GM21723 (cell line): ENCODE results near the gene SLC4A7.
"Not testable (repeated sequence)": the region's sequence is repeated elsewhere in the genome, so short reads cannot be mapped to it uniquely, and the experiment has no call there.

ENCODE experiments used
- ATAC-seq: cut with Tn5 transposase; IDR thresholded peaks from one replicate; pipeline ENCODE4 v1.9.1; 2021; ENCODE audit warnings: mild to moderate bottlenecking, moderate library complexity; ENCODE audit not compliant: unreplicated experiment

Gene SLC4A7

DNA sequence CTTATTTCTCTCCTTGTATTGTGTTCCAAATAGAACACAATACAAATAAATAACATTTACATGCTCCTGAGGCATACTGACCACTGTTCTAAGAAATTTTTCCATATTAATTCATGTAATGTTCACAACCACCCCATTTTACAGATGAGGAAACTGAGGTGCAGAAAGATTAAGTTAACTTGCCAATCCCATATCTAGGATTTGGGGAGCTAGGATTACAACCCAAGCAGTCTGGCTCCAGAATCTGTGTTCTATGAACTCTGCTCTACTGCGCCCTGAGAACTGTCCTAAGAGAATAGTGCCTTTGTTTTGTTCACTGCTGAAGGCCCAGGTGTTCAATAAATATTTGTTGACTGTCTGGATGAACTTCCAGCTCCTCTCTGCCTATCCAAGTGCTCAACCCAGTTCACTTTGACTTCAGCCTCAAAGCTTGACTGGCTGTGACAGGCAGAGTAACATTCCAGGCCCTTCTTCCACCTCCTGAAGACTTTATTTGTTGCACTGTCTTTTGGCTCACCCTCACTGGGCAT, 118.1 kb downstream of the SLC4A7 start:
- no peak for ATAC-seq

DNA sequence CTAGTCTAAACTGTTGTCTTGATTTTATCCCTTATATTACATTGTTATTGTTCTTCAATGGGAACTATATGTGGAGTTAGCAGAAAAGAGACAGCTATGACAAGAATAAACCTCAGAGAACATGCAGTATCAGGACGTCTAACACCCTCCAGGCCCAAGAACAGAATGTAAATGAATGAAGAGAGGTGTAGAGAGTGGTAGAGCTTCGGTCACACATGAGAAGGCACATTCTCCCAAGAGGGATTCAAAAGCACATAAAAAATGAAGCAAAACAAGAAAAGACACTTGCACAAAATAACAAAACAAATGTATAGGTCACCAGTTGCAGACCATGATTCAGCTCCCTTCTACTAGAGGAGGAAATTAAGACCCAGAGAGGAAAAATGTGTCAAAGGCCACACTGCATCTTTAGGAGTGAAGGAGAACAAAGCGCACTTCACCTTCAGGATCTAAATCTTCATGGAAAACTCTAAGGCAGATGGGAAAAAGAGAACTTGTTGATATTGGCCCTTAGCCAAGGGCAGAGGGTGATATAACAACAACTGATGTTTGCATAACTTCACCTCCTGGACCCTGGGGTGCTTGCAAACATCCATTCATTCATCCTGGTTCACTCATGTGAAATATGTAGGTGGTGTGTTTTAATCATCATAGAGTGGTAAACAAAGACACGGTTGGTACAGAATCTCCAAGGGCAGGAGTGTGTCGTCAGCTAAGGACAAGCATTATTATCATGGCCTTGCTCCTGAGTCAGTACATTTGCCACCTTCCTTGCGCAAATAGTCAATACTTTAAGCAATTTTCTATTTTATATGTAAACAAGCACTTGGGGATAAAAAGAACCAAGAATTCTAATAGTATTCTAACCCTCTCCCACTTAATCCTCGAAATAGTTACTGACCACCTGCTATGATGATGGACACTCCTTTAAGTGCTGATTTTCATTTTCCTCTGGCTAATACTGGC, 123.8 kb downstream of the SLC4A7 start:
- peak; percentile 45 for ATAC-seq

DNA sequence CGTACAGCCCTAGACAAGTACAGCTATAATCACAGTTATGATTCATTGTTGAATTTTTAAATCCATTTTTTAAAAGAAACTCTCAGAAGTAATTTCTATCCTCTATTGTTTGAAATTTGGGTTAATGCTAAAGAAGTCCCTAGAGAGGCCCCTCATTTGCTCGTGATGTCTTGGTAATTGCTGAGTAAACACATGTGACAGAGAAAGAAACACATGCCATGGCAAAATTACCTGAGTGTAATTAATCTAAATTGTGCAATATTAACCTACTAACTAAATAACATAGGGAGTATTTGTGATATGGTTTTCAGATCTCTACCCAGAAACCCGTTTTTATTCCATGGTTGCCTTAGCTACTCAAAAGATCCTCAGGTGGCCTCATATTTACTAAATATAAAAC, 125.8 kb downstream of the SLC4A7 start:
- no peak for ATAC-seq

DNA sequence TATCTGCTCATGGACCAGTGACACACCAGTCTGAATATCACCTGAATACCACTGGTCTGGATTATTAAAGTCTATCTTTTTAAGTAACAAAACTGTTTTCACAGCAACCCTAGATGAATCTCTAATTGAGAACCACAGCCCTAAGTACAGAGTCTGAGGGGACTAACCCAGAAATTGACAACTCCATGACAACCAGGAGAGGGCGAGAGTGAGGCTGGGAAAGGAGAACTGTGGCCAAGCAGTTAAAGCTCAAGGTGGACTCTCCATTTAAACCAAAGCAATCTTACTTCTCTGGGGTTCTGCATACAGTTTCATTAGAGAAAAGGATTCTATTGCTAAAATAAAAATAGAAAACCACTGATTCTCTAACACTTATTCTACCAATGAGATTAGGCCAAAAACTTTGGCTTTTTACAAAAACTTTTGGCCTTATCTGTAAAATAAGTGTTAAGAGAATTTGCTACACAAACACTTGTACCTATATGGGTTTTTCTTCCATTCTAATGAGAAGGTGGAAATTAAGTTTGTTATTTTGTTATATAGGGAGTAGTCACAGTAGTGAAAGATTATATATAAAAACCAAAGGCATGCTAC, 126.4 kb downstream of the SLC4A7 start:
- ATAC-seq: peak; percentile 90

DNA sequence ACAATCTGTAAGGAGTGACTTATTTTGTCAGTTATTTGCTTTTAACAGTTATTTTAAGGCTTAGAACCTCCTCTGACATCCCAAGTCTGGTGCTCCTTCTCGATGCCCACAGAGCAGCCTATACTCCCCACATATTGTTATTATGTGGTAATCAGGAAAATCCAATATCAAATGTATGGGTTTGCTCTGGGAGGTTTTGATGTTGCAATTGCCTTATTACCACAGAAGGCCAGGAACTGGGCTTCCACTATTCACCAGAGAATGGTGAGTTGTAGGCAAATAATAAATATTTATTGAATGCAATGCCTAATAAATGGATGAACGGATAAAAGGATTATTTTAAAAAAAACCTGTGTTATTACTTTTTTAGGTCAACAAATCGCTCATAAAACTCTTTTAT, 127.2 kb downstream of the SLC4A7 start:
- no peak for ATAC-seq

DNA sequence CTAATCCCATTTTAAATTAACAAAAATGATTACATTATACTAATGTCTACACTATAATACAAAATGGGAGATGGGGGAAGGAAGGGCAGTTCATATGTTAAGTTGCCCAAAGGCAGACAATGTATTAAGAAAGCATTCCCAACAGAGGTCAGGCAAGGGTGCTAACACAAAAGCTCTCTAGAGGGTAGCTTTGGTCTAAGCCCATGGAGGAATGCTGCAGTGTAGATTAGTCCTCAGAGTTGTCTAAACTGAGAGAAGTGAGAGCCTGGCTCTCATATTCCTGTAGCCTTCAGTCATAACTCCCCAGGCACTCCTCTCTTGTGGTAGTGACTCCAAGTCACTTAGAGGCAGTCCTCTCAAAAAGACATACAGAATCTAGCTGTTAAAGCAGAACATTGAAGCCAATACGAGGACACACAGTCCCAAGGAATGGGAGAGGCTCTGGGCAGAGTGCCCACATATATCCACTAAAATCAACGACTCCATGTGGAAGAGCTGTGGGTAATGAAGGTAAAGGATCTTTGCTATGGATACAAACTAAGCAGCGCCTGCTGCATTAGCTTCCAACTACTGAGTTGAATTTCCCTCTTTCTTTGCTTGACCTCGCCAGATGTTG, 129.5 kb downstream of the SLC4A7 start:
- ATAC-seq: no peak

DNA sequence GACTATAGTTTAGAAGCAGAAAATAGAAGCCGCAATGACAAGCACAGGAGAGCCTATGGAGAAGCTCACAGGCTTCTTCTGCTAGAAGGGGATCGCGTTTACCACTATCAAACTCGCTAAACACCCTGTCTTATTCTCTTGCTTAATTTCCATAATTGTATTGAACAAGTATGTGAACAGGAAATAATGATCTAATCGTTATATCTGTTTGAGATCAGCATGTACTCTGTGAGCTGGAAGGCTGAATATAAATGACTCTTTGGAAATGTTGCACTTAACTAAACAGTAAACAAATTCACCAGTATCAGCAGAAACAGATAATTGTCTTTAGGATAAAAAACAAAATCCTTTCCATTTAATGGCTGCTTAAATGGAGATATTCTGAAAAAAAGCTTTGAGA, 130.0 kb downstream of the SLC4A7 start:
- ATAC-seq: no peak

DNA sequence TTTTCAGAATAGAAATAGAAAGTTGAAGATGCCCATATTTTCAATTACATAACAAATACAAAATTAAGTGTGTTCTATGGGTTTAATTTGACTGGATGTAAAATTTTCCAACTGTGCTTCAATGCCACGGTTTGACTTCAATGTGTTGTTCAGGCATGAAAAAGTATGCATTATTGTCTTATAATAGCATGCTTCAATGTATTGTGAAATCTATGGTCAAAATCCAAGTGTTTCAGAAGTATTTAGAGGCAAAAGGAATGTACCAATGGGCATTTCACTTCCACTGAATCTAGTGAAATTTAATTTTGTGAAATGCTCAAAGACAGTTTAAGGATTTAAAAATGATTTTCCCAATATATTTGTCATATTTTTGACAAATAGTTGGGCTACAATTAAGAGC, 131.0 kb downstream of the SLC4A7 start:
- no peak for ATAC-seq

DNA sequence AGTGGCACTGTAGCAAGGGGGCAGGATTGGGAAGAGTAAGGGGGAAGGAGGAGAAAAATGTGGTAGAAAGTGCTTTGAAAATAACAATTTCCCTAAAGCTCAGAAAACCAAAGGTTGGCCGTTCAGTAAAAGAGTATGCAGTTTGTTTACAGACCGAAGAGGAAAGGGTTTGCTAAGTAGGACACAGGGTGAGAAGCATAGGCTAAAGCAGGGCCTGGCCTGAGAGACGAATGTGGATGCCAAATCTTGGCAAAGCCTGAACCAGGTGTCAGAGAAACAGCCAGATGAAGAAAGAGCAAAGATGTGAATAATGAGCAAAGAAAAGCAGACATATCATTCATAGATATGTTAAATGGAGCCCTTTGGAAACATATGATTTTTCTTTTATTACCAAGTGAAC, 132.1 kb downstream of the SLC4A7 start:
- no peak for ATAC-seq

DNA sequence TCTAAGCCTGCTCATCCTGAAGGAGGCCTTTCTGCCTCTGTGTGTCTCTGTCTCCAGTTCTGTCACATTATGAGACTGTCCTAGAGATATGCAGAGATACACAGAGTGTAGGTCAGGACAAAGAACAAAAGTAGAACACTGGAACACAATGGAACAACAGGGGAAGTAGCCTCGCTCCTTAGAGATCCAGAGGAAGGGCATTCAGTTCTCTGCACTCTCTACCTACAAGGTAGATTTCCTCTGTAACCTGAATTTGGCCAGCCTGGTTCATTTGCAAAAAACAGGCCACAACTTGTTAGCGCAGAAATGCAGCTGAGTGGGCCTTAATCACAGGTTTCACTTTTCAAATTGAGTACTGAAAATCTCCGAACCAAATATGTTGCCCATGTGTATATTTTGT, 134.4 kb downstream of the SLC4A7 start:
- ATAC-seq: peak; percentile 88

DNA sequence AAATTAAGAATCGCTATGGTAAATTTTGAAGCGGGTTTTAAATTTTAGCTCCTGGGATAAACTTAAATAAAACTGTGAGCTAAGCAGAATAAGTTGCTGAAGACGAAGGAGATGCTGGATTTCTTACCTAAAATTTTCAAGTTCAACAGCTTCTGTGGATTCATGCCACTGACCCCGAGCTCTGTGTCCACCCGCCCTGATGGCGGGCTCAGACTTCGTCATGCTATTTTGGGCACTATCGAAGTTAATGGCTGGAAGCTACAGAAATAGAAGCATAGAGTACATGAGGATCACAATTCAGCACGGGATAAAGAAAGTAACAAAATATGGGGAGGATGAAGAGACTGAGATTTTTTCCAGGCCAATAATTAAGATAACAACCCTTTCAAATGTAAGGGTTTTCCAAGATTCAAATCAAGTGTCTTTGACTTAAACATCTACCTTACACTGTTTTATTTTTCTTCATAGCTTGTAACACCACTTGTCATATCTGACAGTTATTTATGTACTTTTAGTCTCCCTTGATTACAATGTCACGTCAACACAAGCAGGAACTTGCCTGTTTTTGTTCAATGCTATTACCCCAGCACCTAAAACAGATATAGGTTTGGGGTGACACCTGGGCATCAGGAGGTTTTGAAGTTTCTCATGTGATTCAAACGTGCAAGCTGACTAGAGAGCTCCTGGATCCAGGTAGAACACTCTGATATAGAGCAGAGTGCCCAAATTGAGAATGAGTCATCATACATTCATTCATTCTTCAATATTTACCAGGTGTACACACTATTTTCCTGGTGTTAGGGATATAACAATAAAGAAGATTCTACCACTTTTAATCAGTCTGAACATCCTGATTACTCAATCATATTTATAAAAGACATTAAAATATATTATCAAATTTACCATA, 138.0 kb downstream of the SLC4A7 start:
- ATAC-seq: no peak

DNA sequence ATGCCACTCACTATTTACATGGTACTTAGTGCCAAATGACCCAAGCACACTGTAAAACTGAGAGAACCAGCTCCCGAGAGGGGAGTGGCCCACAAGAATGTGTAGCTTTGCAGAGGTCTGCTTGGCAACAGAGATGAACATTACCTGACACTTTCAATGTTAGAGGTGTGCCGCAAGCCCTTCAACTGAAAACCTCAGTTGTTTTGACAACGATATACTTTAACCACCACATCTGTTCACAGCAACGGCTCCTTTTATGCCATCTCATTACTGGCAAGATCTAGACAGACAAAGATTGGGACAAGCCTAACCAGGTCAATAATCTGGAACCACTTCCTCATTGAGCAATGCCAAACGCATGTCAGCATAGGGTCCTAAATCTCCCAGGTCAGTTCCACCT, 138.7 kb downstream of the SLC4A7 start:
- no peak for ATAC-seq

DNA sequence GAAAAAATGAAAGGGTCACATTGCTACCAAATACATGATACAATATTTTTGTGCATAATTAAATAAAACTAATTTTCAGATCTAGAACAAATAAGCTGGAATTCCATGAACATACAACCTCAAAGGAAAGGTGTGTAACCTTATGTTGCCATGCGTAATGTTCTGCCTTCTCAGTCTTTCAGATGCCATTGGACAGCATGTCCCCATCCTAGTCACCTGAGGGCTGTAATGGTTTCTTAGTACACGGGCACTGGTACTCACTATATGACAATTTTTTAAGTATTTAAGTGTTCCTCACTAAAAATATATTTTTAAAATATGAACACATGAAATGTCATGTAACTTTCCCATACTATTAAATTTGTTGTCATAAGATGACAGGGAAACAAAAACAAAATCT, 139.1 kb downstream of the SLC4A7 start:
- no peak for ATAC-seq

DNA sequence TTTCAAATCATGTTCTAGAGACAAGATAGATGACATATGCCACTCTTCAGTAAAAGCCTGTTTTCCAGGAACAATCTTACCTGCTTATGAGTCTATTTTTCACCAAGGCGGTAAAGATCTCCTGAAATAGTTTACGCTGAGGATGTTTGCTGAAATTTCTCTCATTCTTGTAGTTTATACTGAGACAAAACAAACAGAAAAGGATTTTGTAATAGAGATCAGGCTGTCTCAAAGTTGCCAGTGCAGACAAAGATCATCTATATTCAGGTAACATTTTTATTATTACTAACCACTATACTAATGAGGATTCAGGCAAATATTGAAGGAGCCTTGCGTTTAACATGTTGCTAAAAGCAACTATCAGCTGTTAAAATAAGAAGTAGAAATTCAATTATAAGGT, 140.0 kb downstream of the SLC4A7 start:
- no peak for ATAC-seq

DNA sequence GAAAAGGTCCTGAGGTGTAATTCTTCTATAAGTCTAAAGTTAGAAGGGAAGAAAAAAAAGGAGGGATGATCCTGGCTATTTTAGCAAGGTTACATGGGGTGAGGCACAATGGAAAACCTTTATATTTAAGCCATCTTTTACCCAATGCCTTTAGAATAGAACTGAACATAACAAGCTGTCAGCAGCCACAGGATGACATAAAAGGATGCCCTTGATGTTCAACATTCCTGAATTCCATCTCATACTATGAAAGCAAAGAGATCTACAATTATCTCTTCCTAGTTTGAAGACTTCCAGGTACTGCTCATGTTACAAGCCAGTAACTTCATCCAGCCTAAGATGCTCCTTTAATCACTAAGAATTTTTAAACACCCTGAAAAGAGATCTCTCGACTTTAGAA, 141.9 kb downstream of the SLC4A7 start:
- ATAC-seq: no peak

DNA sequence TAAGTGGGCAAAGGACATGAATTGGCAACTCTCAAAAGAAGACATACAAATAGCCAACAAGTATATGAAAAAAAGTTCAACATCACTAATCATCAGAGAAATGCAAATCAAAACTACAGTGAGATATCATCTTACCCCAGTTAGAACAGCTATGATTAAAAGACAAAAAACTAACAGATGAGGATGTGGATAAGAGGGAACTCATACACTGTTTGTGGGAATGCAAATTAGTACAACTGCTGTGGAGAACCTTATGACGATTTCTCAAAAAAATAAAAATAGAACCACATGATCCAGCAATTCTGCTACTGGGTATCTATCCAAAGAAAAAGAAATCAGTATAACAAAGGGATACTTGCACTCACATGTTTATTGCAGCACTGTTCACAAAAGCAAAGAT, 143.7 kb downstream of the SLC4A7 start:
- ATAC-seq: no peak

DNA sequence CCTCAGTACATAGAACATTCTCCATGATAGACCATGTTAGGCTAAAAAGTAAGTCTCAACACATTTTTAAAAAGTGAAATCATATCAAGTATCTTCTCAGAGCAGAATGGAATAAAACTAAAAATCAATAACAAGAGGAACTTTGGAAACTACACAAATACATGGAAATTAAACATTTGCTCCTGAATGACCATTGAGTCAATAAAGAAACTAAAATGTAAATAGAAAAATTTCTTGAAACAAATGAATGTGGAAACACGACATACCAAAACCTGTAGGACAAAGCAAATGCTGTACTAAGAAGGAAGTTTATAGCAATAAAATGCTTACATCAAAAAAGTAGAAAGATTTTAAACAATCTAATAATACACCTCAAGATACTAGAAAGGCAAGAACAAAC, 148.6 kb downstream of the SLC4A7 start:
- ATAC-seq: no peak

DNA sequence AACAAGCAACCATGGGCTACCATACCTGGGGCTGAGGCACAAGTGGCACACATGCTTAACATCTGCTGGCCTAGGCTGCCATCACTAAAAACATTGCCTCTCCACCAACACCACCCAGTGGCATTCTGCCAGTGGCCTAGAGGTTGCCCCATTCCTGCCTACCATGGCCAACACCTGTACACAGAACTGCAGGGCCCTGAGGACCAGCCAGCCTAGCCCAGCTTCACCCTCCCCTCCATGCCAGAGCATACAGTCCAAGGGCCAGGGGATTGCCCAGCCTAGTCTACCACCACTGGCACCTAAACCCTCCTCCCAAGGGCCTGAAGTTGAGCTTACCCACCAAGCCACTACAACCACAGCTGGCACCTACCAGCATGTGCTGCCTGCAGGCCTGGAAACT, 150.3 kb downstream of the SLC4A7 start:
- ATAC-seq: no peak

DNA sequence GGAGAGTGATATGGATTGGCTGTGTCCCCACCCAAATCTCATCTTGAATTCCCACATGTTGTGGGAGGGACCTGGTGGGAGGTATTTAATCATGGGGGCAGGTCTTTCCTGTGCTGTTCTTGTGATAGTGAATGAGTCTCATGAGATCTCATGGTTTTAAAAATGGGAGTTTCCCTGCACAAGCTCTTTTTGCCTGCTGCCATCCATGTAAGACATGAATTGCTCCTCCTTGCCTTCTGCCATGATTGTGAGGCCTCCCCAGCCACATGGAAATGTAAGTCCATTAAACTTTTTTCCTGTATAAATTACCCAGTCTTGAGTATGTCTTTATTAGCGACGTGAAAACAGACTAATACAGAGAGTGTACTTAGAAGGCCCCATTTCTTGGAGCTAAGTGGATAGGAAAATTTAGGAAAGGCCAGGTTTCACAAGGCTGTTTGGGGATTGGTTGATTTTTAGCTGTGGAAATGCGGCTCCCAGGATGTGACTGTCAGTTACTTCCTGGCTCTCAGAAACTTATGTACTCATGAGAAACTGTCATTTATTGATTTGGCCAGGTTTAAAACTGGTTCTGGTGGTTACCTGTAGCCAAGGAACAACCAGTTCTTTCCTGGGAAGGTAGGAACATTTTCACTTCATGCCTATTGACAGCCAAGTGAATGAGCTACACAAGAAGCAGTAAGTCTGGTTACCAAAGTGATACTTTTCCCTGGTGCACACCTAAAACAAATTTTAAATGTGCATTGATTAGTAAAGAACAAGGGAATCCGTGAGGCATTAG, 155.0 kb downstream of the SLC4A7 start:
- ATAC-seq: not testable (repeated sequence)
